ENCODE measurements around the gene NADSYN1.

DNA sequence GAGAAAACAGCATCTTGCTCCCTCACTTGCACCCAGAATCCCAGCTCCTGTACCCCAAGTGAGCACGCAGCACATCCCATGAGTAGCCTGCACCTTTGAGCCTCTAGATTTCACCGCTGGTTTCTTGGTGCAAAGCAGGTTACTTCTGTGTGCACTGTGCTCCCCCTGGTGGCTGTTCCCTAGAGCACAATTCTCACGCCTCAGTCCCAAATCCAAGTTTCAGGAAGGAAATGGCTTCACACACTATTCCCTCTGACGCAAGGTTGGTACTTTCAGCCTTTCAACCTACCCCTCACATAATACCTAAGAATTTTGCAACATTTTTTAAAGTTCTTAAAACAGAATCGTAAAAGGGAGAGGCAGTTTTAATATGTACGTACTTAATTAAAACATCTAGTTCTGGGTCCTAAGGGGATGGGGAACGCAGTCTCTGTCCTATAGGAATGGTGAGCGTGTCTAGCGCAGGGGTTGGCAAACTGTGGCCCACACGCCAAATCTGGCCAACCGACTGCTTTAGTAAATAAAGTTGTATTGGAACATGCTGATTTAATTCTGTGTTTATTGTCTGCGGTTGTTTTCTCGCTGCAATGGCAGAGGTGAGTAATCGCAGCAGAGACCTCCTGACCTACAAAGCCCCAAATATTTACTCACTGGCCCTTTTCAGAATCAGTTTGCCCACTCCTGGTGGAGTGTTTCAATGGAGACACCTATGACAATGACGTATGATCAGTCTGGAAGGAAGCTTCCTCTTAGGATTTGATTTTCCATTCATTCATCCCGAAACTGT is 32.4 kb upstream of the NADSYN1 start:
- TF ChIP-seq ZNF121 (tag by site-specific recombination; IDR thresholded peaks at IDR 0.05) (no peak), ZNF292 (tag by site-specific recombination; IDR thresholded peaks at IDR 0.05; ENCODE audit: borderline replicate concordance, low read depth) (no peak), ZNF175 (tag by site-specific recombination; IDR thresholded peaks at IDR 0.05) (no peak), ZNF777 (tag by site-specific recombination; IDR thresholded peaks at IDR 0.05; ENCODE audit: borderline replicate concordance) (no peak), GLIS1 (tag by site-specific recombination; IDR thresholded peaks at IDR 0.05) (no peak), FEZF1 (tag by site-specific recombination; IDR thresholded peaks at IDR 0.05) (no peak)
- TF ChIP-seq, protein P1, sequence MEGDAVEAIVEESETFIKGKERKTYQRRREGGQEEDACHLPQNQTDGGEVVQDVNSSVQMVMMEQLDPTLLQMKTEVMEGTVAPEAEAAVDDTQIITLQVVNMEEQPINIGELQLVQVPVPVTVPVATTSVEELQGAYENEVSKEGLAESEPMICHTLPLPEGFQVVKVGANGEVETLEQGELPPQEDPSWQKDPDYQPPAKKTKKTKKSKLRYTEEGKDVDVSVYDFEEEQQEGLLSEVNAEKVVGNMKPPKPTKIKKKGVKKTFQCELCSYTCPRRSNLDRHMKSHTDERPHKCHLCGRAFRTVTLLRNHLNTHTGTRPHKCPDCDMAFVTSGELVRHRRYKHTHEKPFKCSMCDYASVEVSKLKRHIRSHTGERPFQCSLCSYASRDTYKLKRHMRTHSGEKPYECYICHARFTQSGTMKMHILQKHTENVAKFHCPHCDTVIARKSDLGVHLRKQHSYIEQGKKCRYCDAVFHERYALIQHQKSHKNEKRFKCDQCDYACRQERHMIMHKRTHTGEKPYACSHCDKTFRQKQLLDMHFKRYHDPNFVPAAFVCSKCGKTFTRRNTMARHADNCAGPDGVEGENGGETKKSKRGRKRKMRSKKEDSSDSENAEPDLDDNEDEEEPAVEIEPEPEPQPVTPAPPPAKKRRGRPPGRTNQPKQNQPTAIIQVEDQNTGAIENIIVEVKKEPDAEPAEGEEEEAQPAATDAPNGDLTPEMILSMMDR (tag by site-specific recombination; IDR thresholded peaks at IDR 0.05): 0 out of 2 replicates have a peak, but pooled peaks have one; percentile 19
- TF ChIP-seq, protein P2, sequence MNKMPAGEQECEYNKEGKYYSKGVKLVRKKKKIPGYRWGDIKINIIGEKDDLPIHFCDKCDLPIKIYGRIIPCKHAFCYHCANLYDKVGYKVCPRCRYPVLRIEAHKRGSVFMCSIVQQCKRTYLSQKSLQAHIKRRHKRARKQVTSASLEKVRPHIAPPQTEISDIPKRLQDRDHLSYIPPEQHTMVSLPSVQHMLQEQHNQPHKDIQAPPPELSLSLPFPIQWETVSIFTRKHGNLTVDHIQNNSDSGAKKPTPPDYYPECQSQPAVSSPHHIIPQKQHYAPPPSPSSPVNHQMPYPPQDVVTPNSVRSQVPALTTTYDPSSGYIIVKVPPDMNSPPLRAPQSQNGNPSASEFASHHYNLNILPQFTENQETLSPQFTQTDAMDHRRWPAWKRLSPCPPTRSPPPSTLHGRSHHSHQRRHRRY (tag by site-specific recombination; IDR thresholded peaks at IDR 0.05): no peak
- TF ChIP-seq, protein P3, sequence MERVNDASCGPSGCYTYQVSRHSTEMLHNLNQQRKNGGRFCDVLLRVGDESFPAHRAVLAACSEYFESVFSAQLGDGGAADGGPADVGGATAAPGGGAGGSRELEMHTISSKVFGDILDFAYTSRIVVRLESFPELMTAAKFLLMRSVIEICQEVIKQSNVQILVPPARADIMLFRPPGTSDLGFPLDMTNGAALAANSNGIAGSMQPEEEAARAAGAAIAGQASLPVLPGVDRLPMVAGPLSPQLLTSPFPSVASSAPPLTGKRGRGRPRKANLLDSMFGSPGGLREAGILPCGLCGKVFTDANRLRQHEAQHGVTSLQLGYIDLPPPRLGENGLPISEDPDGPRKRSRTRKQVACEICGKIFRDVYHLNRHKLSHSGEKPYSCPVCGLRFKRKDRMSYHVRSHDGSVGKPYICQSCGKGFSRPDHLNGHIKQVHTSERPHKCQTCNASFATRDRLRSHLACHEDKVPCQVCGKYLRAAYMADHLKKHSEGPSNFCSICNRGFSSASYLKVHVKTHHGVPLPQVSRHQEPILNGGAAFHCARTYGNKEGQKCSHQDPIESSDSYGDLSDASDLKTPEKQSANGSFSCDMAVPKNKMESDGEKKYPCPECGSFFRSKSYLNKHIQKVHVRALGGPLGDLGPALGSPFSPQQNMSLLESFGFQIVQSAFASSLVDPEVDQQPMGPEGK (tag by site-specific recombination; IDR thresholded peaks at IDR 0.05): no peak
